GM21390 (cell line): ENCODE data around the gene RPL15.
A peak's percentile ranks its signal among the peaks of the same experiment; 100 is the strongest.

Experiments used
- ATAC-seq: cut with Tn5 transposase; IDR thresholded peaks from one replicate; pipeline ENCODE4 v1.9.1; 2021; ENCODE audit not compliant: unreplicated experiment

RPL15 gene

DNA sequence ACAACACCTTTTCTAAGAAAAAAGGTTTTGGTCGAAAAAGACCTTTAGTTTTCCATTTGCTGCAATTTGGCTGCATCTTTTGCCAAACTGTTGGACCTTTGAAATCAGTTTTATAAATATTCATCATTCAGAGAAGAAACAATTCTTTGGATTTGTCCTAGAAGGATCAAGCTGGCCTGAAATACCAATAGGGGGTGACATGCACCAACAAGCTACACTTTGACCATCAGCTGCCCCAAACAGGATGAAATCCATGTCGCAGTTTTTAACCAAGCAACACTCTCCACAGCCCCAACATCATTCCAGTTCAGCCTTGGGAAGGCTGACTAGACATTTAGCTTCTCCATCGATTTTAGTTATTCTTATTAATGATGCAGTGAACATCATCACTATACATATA lies 9.8 kb downstream of the RPL15 start:
- ATAC-seq, result no peak

GRCh38 chr3:23928524-23928923 lies 11.6 kb downstream of the RPL15 start:
- no peak for ATAC-seq

DNA sequence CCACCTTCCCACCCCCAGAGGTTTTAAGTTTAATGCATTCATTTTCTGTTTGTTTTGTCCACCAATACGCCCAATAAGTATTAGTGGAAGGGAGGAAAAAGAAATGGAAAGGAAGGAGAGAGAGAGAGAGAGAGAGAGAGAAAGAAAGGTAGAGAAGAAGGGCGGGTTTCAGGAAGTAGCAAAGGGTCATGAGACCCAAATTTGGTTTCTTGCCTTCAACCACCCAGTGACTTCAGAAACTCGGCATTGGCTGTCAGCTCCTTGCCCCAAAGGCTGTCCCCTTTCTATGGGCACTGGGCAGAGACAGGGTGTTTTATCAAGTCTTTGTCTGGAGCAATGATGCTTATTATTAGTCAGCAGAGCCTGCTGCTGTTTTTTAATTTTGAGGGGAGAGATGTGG lies 14.7 kb downstream of the RPL15 start:
- ATAC-seq, result no peak

GRCh38 chr3:23932571-23932970 lies 15.6 kb downstream of the RPL15 start:
- no peak for ATAC-seq

DNA sequence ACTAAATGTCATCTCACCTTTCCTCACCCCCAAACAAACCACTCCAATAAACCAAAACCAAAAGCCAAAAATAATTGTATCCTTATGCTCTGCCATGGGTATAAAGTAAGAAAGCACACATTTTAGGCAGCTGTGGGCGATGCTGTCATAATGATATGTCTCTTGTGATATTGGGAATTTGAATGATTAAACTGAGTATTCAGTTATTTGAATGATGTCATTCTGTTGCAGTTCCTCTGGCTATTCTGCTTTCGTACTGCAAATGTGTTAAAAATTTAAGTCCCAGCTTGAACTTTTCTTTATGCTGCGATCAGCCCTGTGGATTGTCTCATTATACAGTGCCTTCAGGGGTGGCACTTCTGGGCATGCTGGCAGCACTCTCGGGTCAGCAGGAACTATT lies 17.3 kb downstream of the RPL15 start:
- ATAC-seq, result no peak

DNA sequence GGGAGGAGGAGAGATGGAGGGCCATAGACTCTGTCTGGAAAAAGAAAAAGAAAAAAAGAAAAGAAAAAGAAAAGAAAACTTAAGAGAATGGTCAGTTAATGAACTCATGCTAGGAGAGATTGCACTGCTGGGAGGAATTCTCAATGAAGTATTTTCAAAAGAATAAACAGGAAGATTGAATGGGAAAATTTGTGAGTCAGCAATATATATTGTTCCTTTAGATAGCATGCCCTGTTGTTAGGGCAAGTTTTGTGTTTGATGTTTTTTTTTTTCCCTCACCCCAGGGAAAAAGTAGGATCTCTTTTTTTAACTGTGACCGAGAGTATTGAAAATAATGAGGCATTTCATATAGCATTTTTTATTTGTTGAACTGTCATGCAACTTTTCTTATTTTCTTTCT lies 20.4 kb downstream of the RPL15 start:
- ATAC-seq, result no peak

DNA sequence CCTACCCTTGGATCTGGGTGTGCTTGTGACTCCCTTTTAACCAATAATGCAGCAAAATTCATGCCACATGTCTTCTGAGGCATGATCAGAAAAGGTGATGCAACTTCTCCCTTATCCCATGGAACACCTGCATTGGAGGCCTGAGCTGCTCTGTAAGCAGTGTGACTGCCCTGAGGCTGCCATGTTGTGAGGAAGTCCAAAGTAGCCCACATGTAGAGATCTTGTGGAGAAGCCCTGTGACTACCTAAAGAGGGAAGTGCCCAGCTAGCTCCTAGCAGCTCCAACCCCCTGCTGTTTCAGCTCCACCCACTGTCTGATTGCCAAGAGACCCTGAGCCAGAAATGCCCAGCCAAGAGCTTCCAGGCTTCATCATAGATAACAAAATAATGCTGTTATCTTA lies 21.8 kb downstream of the RPL15 start:
- ATAC-seq, result no peak

GRCh38 chr3:23940775-23941174 lies 23.8 kb downstream of the RPL15 start:
- ATAC-seq, result no peak

GRCh38 chr3:23941440-23941839 lies 24.5 kb downstream of the RPL15 start:
- ATAC-seq, result no peak

GRCh38 chr3:23942546-23942945 lies 25.6 kb downstream of the RPL15 start:
- ATAC-seq, result no peak

GRCh38 chr3:23944007-23944783 lies 27.3 kb downstream of the RPL15 start:
- no peak for ATAC-seq

DNA sequence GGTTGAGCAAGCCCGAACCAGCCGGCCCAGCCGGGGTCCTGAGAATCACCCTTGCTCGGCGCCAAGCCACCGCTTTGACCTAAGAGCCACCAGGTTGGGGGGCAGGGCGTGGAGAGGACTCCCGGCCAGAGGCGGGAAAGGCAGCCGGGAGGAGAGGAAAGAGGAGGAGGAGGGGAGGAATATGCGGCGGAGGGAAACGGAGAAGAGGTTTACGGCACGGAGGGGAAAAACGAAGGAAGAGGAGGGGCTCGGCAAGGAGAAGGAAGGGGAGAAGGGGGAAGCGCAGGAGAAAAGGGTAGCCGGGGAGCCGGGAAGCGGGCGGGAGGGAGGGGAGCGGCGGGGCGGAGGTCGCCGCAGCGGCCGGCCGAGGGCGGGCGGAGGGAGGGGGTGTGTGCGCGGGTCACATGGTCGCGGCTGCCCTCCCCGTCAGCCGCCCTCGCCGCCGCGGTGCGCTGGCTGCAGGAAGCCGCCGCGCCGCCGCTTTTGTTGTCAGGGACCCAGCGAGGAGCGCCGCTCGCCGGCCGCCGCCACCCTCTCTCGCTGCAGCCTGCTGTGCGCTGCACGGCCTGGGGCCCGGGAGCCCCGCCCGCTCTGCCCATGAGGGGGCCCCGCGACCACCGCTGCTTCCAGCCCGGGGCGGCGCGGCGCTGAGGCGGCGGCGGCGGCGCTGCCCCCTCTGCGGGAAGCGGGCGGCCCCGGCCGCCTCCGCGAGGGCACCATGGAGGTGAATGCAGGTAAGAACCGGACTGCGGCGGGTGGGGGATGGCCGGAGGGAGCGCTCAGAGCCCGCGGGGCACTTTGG lies 28.1 kb downstream of the RPL15 start, which contains the start of gene NR1D2:
NR1D2 (plus strand) TSS at position 426 of the 802 bp plus-strand sequence; CDS start at position 719, 293 bp downstream.
- ATAC-seq, result peak; percentile 55

DNA sequence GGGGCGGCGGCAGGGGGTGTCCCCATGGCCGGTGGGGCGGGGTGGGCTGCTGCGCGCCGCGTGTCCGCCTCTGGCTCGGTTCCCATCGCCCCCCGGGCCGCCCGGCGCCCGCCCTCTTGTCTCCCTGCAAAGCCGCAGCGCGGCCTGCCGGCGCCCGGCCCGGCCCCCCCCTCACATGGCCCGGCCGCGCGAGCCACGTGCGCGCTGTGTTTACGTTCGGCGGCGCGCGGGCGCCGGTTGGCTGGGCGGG lies 28.7 kb downstream of the RPL15 start:
- no peak for ATAC-seq

GRCh38 chr3:23945913-23946687 lies 29.2 kb downstream of the RPL15 start:
- peak; percentile 74 for ATAC-seq

DNA sequence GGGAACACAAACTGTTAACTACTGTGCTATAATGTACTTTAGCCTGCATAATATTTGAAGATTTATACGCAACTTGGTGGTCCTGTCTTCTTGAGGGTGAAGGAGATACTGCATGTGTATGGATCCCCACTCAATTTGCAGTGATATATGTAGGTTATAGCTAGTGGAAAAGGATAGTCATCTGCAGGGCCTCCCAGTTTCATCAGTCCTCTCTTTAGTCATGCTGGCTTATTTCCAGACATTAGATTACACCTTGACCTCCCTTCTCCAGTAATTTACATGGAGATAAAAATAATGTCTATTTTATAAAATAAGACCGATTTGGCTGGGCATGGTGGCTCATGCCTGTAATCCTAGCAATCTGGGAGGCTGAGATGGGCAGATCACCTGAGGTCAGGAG lies 31.8 kb downstream of the RPL15 start:
- ATAC-seq, result no peak

DNA sequence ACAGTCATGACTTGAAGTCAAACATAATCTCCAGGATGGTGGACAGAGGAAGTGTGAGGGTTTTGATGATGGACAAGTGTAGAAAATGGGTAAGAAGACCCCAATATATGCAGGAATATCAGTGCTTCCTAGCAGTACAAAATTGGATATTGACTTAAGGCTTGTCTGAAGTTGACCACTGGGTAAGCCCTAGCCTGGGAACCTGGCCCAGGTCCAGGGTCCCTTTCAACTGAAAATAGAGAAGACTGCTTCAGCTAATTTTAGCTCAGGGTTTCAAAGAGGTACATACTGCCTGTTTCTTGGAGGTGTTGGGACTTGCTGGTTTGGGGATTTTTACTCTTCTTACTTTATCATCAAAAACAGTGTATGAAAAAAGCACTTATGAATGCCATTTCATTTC lies 32.9 kb downstream of the RPL15 start:
- peak; percentile 23 for ATAC-seq

GRCh38 chr3:23950293-23950692 lies 33.4 kb downstream of the RPL15 start:
- ATAC-seq, result peak; percentile 17

- peak; percentile 42 for ATAC-seq
Measured at GRCh38 chr3:23952646-23953045, 35.7 kb downstream of the RPL15 start.

- no peak for ATAC-seq
Measured at GRCh38 chr3:23953523-23953922, 36.6 kb downstream of the RPL15 start.

GRCh38 chr3:23954144-23954543 lies 37.2 kb downstream of the RPL15 start:
- ATAC-seq, result no peak

DNA sequence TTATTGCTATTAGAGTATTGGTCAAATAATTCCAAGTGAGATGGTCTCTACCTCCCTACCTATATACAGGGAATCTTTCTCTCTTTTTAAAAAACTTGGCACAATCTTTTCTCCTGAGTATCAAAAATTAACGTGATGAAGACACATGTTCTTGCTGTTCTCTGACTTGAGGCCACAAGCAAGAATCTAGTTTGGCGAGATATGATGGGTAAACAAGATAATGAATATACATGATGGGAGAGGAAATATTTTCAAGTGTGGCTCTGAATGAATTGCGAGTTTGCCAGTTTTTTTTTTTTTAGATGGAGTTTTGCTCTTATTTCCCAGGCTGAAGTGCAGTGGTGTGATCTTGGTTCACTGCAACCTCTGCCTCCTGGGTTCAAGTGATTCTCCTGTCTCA lies 39.8 kb downstream of the RPL15 start:
- ATAC-seq, result no peak
